ENCODE measurements around the gene COLEC11.
"Not testable (repeated sequence)": the region's sequence is repeated elsewhere in the genome, so short reads cannot be mapped to it uniquely, and the experiment has no call there.

Gene COLEC11

GRCh38 chr2:3575534-3576262 is 19.2 kb upstream of the COLEC11 start:
- Histone ChIP-seq H3K4me3 (ENCODE audit: low read depth in 1 of 2, low read length in 2 of 2) (peak overlapping the region; percentile 81 to 94; a peak in 3 of 4 replicates), H3K9me3 (ENCODE audit: insufficient read depth, low read length, severe bottlenecking) (no peaks in the 10 kb centered on the region), H3K9ac (ENCODE audit: low read depth, low read length) (peak overlapping the region; percentile 77), H3K27me3 (ENCODE audit: insufficient read depth, low read length, poor library complexity) (no peaks in the 10 kb centered on the region), H4K20me1 (ENCODE audit: insufficient read depth, low read length) (peaks cover 51% of the 10 kb centered on the region), H3K27ac (ENCODE audit: low read length) (peak overlapping the region; percentile 90), H3K36me3 (ENCODE audit: insufficient read depth, low read length) (peaks cover 51% of the 10 kb centered on the region), H3K79me2 (ENCODE audit: insufficient read depth, low read length) (peaks cover 62% of the 10 kb centered on the region), H2AFZ (ENCODE audit: low read depth, low read length) (peak overlapping the region; percentile 74; the same call in 1 of the 2 replicates), H3K4me1 (ENCODE audit: insufficient read depth, low read length) (peaks cover 63% of the 10 kb centered on the region), H3K4me2 (ENCODE audit: insufficient read depth, low read length) (peak overlapping the region; percentile 90)
- TF ChIP-seq CTCF (IDR thresholded peaks at IDR 0.05; ENCODE audit: borderline replicate concordance, extremely low read depth, low read length, poor library complexity, severe bottlenecking) (no peak), EZH2 (IDR thresholded peaks at IDR 0.05; ENCODE audit: borderline replicate concordance, low read depth, low read length, severe bottlenecking) (no peak)
- ATAC-seq (ENCODE audit: insufficient read depth, low read depth) = peak; percentile 25
- DNase-seq = peak; percentile 16

- not testable (repeated sequence) for H2AFZ ChIP-seq (ENCODE audit: low read depth, low read length); DNase-seq; H3K9me3 ChIP-seq (ENCODE audit: insufficient read depth, low read length, severe bottlenecking); H3K27me3 ChIP-seq (ENCODE audit: insufficient read depth, low read length, poor library complexity); ATAC-seq (ENCODE audit: insufficient read depth, low read depth)
- peaks cover 67% of the 10 kb centered on the region for H3K79me2 ChIP-seq (ENCODE audit: insufficient read depth, low read length)
- peaks cover 63% of the 10 kb centered on the region for H3K4me1 ChIP-seq (ENCODE audit: insufficient read depth, low read length)
- H3K27ac ChIP-seq (ENCODE audit: low read length) = peak overlapping the region; percentile 90
- H3K9ac ChIP-seq (ENCODE audit: low read depth, low read length) = peak overlapping the region; percentile 77
- peaks cover 56% of the 10 kb centered on the region for H4K20me1 ChIP-seq (ENCODE audit: insufficient read depth, low read length)
- peak overlapping the region; percentile 81 to 94; a peak in 3 of 4 replicates for H3K4me3 ChIP-seq (ENCODE audit: low read depth in 1 of 2, low read length in 2 of 2)
- H3K36me3 ChIP-seq (ENCODE audit: insufficient read depth, low read length) = peaks cover 56% of the 10 kb centered on the region
- peak overlapping the region; percentile 90 for H3K4me2 ChIP-seq (ENCODE audit: insufficient read depth, low read length)
Observed at GRCh38 chr2:3576263-3576630, 18.7 kb upstream of the COLEC11 start.

- DNase-seq (no peak), ATAC-seq (ENCODE audit: insufficient read depth, low read depth) (no peak)
- peaks cover 81% of the 10 kb centered on the region for H3K36me3 ChIP-seq (ENCODE audit: insufficient read depth, low read length)
- peak overlapping the region in 1 of 2 experiments; percentile 29; a peak in 1 of 4 replicates for H3K4me3 ChIP-seq (ENCODE audit: low read depth in 1 of 2, low read length in 2 of 2)
- H3K9ac ChIP-seq (ENCODE audit: low read depth, low read length) = no peak overlapping the region
- peaks cover 69% of the 10 kb centered on the region for H3K79me2 ChIP-seq (ENCODE audit: insufficient read depth, low read length)
- no peak overlapping the region for H3K27ac ChIP-seq (ENCODE audit: low read length)
- H3K4me1 ChIP-seq (ENCODE audit: insufficient read depth, low read length) = peaks cover 48% of the 10 kb centered on the region
- peaks cover 65% of the 10 kb centered on the region for H4K20me1 ChIP-seq (ENCODE audit: insufficient read depth, low read length)
- H3K9me3 ChIP-seq (ENCODE audit: insufficient read depth, low read length, severe bottlenecking) = no peaks in the 10 kb centered on the region
- TF ChIP-seq CTCF (IDR thresholded peaks at IDR 0.05; ENCODE audit: borderline replicate concordance, extremely low read depth, low read length, poor library complexity, severe bottlenecking) (no peak), EZH2 (IDR thresholded peaks at IDR 0.05; ENCODE audit: borderline replicate concordance, low read depth, low read length, severe bottlenecking) (no peak)
- H3K4me2 ChIP-seq (ENCODE audit: insufficient read depth, low read length) = peak overlapping the region; percentile 90; the same call in 1 of the 2 replicates
- H3K27me3 ChIP-seq (ENCODE audit: insufficient read depth, low read length, poor library complexity) = no peaks in the 10 kb centered on the region
- no peak overlapping the region for H2AFZ ChIP-seq (ENCODE audit: low read depth, low read length)
Observed at GRCh38 chr2:3578987-3579386, 15.9 kb upstream of the COLEC11 start.

- Histone ChIP-seq H3K36me3 (ENCODE audit: insufficient read depth, low read length) (peaks cover 92% of the 10 kb centered on the region), H3K79me2 (ENCODE audit: insufficient read depth, low read length) (peaks cover 60% of the 10 kb centered on the region)
Observed at GRCh38 chr2:3580449-3580848, 14.5 kb upstream of the COLEC11 start.

More at GRCh38 chr2:3580449-3580848, 14.5 kb upstream of the COLEC11 start:
- peaks cover 40% of the 10 kb centered on the region for H3K4me1 ChIP-seq (ENCODE audit: insufficient read depth, low read length)
- H3K9ac ChIP-seq (ENCODE audit: low read depth, low read length) = no peak overlapping the region
- no peak for ATAC-seq (ENCODE audit: insufficient read depth, low read depth)
- H3K27ac ChIP-seq (ENCODE audit: low read length) = no peak overlapping the region
- no peak for DNase-seq
- H2AFZ ChIP-seq (ENCODE audit: low read depth, low read length) = no peak overlapping the region
- H3K9me3 ChIP-seq (ENCODE audit: insufficient read depth, low read length, severe bottlenecking) = no peaks in the 10 kb centered on the region
- H4K20me1 ChIP-seq (ENCODE audit: insufficient read depth, low read length) = peaks cover 72% of the 10 kb centered on the region
- H3K4me3 ChIP-seq (ENCODE audit: low read depth in 1 of 2, low read length in 2 of 2) = no peak overlapping the region
- H3K27me3 ChIP-seq (ENCODE audit: insufficient read depth, low read length, poor library complexity) = no peaks in the 10 kb centered on the region
- H3K4me2 ChIP-seq (ENCODE audit: insufficient read depth, low read length) = 0 out of 2 replicates have a peak overlapping the region, but pooled peaks have one; percentile 90
- TF ChIP-seq EZH2 (IDR thresholded peaks at IDR 0.05; ENCODE audit: borderline replicate concordance, low read depth, low read length, severe bottlenecking) (no peak), CTCF (IDR thresholded peaks at IDR 0.05; ENCODE audit: borderline replicate concordance, extremely low read depth, low read length, poor library complexity, severe bottlenecking) (no peak)

Data from DND-41 (cell line).